ENCODE results near the gene CPEB1.
"Not testable (repeated sequence)": the region's sequence is repeated elsewhere in the genome, so short reads cannot be mapped to it uniquely, and the experiment has no call there.

Gene CPEB1

DNA sequence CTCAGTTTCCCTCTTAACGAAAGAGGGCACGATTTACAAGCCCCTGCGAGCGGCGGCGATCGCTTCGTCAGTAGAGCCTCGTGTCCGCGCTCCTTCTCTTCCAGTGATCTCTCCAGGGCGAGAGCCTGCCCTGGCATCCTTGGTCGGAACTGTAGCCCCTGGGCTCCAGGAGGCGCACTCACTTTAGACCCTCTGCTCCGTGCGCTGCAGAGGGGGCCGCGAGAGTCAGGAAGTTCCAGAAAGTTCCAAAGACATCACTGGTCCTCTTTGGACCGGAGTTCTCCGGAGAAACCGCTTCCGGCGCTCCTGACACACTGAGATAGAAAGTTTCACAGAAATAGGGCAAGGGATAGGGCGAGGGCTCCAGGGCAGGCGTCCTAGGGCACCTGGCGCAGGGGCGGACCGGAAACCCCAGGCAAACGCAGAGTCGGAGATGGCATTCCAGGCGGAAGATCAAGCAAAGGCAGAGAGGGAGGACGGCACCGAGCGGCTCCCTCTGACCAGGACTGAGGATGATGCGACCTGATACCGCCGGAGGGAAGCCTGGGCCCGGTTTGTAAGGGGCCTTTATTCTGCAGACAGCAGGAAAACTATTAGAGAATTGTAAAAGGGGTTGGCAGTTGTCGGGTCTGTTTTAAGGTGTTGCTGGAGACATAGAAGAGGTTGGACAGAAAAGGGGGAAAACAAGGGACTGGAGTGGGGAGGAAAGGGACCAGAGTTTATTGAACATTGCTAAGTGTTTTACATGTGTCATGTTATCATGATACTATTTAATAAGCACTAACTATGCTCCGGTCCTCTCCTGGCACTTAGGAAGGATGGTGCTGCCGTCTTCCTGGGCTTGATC lies 1.3 kb upstream of the CPEB1 start:
- DNase-seq, result no peak

DNA sequence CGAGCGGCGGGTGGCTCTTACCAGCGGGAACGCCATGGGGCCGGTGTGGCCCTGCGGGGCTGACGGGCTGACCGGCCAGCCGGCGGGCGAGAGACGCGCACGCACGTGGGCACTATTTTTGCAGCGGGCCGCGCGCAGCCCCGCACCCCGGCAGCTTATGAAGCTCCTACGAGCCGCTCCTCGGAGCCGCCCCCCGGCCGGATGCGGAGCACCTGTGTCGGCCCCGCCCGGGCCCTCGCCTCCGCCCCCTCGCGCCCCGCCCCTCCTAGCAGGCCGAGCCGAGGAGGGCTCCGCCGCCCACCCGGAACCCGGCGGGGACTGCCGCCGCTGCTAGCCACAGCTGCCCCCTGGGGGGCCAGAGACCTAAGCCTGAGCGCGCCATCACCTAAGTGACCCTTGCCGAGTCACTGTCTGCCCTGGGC lies 683 bp upstream of the CPEB1 start:
- DNase-seq, result peak; percentile 84

DNA sequence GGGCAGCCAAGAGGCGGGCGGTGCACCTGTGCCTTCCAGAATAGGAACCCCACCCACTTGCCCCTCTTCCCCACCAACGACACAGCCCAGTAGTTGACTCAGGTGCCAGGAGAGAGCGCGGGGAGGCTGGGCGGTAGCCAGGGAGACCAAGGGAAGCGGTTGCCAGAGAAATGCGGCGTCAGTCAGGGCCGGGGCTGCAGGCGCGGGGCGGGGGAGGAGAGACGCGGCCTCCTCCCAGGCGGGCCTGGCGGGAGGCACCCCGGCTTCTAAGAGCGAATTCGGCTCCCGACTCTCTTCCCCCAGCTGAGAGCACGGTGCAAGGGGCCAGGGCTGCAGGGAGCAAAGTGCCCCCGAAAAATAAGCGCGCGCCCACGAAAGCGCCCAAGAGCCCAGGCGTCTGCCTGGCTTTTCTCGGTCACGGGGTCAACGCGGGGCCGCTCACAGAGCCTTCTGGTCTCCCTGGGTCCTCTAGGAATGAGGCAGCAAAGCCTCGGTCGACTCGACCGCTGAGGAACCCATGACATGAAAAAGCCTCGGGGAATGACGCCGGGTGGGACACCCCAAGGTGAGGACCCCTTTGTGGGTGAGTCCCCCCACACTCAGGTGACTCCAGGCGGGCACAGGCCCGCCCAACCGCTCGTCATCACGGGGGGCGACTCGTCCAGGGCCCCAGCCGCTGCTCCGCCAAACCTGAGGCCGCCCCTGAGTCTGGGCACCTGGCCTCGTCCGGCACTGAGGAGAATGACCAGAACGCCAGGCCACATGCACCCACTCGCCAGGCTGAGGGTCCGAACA lies 716 bp downstream of the CPEB1 start:
- peak; percentile 60 for DNase-seq

DNA sequence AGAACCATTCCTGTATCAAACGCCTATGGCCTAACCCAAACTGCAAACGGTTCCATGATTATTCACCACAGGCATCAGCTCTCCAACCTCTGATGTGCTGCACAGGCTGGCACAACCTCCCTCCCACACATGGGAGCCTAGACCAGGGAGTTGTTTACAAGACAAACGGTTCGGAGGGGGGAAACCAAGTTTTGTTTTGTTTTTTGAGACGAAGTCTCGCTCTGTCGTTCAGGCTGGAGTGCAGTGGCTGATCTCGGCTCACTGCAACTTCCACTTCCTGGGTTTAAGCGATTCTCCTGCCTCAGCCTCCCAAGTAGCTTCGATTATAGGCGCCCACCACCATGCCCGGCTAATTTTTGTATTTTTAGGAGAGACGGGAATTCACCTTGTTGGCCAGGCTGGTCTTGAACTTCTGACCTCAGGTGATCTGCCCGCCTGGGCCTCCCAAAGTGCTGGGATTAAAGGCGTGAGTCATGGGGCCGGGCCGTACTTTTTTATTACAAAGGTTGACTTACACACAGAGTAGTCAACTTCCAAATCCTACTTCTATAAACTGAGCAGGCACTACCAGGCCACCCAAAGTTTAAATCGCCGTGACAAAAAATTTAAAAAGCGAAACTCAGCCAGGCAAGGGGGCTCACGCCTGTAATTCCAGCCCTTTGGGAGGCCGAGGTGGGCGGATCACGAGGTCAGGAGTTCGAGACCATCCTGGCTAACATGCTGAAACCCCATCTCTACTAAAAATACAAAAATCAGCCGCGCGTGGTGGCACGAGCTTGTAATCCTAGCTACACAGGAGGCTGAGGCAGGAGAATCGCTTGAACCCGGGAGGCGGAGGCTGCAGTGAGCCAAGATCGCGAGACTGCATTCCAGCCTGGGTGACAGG lies 2.0 kb downstream of the CPEB1 start:
- DNase-seq, result not testable (repeated sequence)

DNA sequence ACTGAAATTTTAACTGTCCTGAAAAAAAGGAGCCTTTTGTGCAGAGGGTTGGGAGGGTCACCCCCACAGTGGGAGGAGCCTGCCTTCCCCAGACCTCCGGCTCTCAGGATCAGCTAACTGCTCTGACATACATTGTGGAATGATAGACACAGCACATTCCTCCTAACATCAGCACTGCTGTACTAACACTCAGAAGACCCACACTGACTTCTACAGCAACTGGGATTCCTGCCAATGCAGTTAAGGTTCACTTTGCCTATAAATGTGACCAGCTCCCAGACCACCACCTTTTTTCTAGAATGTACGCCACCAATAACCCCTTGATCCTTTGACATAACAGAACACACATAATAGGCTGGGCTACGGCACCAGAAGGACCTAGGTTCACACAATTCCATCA lies 3.2 kb downstream of the CPEB1 start:
- DNase-seq, result no peak

DNA sequence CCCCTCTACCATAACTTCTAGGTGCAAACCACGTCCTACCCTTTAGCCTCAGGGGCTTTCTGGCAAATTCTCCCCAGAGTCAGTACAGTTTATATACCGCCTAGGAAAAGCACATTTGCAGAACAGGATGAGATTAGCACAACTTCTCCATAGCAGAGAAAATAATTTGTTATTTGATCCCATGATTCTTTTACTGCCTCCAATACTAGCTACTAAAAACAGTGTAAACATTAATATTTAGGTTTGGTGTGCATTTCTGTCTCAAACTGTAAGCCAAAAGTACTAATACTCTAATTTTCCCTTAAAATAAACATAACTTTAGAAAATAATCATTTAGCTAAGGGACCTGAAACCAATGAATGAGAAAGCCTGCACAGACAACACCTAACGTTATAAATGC lies 4.5 kb downstream of the CPEB1 start:
- DNase-seq, result no peak

DNA sequence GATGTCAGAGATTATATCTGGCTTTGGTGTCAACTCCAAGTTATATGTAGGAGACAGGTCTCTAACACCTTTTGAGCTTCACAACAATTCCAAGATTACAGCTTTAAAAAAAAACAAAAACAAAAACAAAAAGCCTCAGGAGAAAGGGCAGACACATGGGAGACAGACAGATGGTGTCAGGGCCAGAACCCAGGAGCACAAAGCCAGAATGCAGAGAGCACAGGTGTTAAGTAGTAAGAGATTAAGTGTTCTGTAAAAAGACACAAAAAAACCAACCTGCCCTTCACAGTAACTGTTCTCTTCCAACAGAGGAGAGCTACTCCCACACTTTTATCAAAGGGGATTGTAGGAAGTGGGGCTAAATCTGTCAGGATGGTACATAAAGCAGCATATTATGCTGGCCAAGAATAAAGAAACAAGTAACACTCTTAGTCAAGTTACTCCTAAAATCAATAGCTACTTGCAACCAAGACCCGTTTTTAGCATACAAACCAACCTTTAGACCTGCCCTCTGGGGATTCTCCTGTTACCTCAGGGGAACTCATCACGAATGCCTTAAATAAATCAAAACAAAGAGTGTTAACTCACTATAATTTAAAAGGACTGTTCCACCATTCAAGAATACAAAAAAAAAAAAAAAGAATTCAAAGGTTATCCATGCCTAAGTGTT lies 5.9 kb downstream of the CPEB1 start:
- DNase-seq, result no peak

DNA sequence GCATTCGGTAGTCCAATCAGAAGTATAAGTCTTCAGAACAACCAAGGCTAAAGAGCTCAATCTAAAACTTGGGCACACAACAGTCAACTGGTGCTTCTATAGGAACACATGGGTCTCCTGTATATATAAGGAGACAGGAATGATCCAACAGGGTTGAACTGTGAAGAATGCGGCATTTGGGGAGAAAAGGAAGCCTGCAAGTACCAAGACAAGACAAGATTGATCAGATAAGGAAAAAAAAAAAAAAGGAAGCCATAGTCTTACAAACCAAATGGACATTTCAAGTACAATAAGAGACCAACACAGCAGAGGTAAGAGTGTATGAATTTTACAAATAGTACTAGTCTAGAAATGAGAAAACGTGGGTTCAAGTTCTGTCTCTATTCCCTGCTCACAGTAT lies 6.5 kb downstream of the CPEB1 start:
- DNase-seq, result no peak

DNA sequence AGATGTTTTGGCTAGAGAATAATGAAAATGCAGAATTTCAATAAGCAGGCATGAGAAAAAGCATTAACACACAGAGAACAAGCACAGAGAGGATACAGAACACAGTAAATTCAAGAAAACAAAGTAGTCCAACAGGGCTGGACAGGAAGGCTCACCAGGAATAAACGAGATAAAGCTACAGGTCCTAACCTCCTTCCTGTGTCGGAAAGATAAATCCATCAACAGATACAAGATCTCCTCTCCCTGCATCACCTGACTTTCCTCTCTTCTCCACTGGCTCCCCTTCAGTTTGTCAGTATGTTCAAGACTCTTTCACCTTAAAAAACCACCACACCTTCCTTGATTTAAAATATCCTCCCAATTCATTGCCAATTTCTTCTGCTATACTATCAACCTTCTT lies 11.4 kb downstream of the CPEB1 start:
- DNase-seq, result no peak

DNA sequence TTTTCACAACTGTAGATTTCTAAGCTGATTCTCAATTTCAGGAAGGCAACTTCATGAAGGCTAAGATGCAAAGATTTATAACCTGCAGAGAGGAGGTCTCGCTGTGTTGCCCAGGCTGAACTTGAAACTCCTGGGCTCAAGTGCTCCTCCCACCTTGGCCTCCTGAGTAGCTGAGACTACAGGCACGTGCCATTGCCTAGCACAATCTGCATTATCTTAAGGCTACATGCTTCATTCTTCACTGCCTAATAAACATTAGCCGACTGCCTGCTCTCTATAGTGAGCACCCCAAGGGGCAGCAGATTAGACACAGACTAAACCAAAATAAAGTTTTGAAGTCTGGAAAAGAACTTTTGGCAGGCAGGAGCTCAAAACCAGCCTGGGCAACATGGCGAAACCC lies 17.1 kb downstream of the CPEB1 start:
- DNase-seq, result no peak

DNA sequence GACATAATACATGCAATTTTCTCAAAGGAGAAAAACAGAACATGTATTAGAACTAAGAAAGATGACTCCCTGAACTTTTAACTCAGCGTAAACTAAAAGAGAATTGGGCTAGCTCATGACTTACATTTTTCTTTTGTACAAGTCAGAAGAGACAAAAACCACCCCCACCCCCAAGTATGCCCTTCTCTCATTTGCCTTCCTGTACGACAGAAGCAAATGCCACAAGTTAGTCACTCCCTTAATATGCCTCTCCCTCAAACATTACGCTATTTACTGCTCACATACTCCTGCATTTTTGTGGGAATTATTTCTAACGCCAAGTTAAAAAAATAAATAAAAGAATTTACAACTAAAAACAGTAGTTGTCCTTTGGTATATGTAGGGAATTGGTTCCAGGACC lies 22.0 kb downstream of the CPEB1 start:
- DNase-seq, result no peak

DNA sequence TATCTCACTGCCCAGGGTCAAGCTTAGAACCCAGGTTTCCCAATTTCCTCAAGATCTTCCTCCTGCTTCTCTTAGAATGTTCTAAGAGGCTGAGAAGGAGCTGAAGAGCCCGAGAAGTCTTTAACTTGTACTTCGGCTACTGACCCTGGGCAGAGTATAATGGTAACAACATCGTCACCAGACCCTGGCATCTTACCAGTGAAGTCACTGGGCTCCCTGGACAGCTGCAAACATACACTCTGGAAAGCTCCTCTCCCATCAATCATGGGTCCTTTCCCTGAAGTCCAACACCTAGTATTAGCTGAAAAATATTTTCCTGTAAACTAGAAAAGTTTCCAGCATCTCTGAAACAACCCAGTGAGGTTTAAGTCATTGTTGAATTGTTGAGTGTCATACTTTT lies 22.7 kb downstream of the CPEB1 start:
- no peak for DNase-seq

DNA sequence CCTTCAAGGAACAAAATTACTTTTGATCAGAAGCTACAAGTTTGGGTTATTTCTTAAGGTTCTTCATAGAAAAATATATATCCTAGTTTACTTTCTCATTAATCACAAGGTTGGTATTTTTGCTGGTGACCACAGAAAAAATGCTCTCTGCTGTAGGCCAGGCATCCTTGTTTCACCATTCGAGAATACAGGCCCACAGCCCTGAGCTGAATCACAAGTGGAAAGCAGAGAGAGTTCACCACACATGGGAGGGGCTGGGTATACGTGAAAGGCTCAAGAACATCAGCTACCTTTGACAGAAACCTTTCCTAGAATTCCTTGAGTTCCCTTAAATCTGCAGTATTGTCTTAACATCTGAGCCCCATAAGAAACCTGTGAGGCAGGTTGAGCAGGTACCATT lies 23.2 kb downstream of the CPEB1 start:
- DNase-seq, result no peak

DNA sequence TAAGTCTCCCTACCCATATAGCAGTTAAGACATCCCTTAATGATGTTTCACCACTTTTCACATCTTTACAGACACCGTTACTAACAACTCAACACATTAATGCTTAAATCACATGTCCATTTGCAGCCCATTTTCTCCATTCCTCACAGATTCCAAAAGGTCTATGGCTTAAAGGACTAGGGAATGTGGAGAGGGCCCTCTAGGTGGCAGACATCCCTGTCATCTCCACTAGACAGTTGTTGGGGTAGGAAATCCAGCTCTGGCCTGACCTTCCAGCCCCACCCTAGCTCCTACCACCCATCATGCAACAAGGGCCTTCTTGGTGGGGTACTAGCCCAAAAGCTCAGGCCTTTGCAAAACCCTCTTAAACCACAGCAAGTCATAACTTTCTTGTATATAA lies 25.2 kb downstream of the CPEB1 start:
- DNase-seq, result no peak

DNA sequence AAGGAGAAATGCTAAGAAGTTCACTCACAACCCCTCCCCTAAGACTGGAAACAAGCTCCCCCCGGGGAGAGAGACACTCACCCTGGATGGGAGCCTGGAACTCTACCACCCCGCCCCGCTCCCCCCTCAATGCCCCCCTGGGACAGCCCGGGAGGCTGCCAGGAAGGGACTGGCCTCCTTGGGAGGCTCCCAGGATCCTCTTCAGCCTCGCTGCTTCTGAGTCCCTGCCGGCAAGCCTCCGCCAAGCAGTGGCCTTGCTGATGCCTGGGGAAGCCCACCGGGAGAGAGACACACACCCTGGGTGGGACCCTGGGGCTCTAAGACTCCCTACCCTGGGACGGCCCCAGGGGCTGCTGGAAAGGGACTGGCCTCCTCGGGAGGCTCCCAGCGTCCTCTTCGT lies 33.4 kb downstream of the CPEB1 start:
- DNase-seq, result no peak

DNA sequence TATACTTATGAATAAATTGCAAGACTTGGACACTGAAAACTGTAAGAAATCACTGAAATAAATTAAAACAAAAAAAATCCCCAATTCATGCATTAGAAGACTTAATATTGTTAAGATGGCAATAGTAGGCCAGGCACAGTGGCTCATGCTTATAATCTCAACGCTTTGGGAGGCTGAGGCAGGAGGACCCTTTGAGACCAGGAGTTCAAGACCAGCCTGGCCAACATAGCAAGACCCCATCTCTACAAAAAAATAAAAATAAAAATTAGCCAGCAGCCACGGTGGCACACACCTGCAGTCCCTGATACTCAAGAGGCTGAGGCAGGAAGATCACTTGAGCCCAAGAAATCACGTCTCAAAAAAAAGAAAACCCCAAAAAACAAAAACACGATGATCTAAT lies 35.8 kb downstream of the CPEB1 start:
- DNase-seq, result no peak

DNA sequence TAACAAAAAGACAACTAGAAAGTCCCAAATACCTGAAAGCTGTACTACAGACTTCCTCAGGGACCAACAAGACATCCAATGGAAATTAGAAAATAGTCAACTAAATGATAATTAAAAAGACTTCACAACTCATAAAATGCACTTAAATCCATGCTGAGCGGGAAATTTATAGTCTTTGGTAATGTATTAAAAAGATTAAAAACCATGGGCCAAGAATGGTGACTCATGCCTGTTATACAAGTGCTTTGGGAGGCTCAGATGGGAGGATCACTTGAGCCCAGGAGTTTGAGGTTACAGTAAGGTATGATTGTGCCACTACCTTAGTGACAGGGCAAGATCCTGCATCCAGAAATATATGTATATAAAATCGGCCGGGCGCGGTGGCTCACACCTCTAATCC lies 45.0 kb downstream of the CPEB1 start:
- no peak for DNase-seq

DNA sequence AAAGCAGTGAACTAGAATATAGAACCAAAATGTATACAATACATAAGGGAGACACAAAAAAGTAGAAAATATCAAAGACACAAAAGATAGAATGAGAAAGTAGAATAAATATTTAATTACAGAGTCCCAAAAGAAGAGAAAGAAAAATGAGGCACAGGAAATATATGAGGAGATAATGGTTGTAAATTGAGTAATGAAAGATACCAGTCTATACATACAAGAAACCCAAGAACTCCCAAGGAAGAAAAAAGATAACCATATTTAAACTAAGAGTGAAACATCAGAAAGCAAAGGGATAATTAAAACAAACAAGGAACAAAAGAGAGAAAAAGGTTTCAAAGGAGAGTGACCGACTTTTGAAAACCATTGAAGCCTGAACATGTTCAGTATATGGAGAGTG lies 47.3 kb downstream of the CPEB1 start:
- no peak for DNase-seq

DNA sequence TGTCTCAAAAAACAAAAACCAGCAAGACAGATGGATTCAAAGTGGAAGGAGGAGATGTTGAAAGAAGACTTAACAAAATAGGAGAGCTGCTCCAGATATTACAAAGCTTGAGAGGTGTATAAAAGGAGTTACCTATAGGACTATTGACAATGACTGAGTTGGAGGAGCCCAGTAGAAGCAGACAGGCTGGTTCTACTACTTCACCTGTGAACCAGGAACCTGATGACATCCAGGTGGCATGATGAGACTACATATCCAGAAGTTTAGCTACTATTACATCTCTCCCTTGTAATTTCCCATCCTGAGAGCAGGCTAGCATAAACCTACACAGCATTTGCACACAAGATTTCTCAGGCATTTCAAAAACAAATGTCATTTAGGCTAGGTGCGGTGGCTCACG lies 49.3 kb downstream of the CPEB1 start:
- DNase-seq, result no peak

DNA sequence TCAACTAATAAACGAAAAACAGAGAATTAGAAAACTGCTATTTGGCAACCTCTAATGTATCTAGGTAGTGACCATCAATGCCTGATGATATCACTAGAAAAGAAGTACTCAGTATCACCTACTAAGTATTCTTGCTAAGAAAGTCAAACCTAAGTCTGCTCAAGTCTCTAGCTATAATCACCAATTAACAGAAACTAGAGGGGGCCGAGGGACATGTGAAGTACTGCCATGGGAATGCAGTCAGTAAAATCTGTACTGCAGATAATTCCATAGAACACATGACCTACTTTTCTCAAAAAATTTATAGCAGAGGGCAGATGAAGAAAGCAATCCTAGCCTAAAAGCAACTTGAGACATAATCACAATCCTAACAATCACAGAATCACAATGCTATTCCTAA lies 51.4 kb downstream of the CPEB1 start:
- DNase-seq, result no peak

DNA sequence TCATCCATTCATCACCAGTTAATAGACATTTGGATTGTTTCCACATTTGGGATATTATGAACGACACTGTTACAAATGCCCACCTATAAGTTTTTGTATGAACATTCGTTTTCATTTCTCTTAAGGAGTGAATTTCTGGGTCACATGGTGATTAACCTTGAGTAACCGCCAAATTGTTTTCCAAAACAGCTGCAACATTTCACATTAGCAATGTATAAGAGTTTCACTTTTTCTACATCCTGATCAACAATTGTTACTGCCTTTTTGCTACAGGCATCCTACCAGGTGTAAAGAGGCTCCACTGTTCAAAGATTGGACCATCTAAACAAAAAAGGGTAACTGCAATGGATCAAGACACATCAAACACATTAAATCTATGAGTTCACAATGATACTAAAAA lies 52.0 kb downstream of the CPEB1 start:
- DNase-seq, result no peak

DNA sequence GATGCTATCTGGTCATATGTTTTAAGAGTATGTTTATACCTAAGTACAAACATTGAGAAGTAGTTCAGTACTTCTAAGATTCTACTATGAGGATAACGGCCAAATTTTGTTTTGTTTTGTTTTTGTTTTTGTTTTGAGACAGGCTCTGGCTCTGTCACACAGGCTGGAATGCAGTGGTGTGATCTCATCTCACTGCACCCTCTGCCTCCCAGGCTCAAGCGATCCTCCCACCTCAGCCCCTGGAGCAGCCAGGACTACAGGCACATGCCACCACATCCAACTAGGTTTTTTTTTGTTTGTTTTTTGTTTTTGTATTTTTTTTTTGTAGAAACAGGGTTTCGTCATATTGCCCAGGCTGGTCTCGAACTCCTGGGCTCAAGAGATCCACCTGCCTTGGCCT lies 59.4 kb downstream of the CPEB1 start:
- DNase-seq, result no peak

DNA sequence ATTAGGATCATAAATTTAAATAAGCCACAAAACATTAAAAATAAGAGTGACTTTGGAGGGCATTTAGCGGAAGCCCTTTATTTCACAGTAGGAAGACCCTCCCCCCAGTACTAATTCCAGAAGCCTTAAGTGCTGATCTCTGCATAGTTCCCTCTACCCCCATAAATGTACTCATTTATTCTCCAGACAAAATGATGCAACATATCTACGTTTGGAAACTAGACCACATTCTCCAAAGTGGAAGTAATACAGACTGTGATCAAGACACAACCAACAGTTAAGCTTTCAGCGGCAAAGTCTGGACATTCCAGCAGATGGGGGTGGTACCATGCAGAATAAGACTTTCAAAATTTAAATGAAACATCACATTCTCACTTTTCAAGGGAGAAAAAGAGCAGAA lies 62.1 kb downstream of the CPEB1 start:
- no peak for DNase-seq
